HL-60 (cell line): Measurements from ENCODE around the gene DNAAF3.
"Not testable (repeated sequence)": the region's sequence is repeated elsewhere in the genome, so short reads cannot be mapped to it uniquely, and the experiment has no call there.

Experiments used
- DNase-seq, 2 experiments: peaks; one replicate each; pipeline ENCODE4 v3.0.0-alpha.2; 2010 to 2020; ENCODE audit warnings: low read depth in 1 of 2, low spot score in 1 of 2
- H3K27ac ChIP-seq: fragments of 250-450 bp; sonication (Bioruptor Pico); replicated peaks from 2 replicates; pipeline ENCODE4 v1.5.1; 2020; ENCODE audit warnings: mild to moderate bottlenecking, moderate library complexity
- H3K27me3 ChIP-seq: fragments of 250-450 bp; sonication (Bioruptor Pico); 2 replicates; pipeline ENCODE4 v1.5.1; 2021; ENCODE audit warnings: mild to moderate bottlenecking, moderate library complexity; ENCODE audit not compliant: insufficient read depth, poor library complexity, severe bottlenecking
- H3K4me3 ChIP-seq: replicated peaks from 2 replicates; pipeline ENCODE4 v1.5.1; 2011; ENCODE audit warnings: mild to moderate bottlenecking, control low read depth, low read length; ENCODE audit not compliant: insufficient read depth
- CTCF ChIP-seq: IDR thresholded peaks from one replicate; pipeline ENCODE4 v1.5.1; 2011; ENCODE audit warnings: low read length, control low read depth, inconsistent platforms; ENCODE audit not compliant: insufficient read depth
- GABPA ChIP-seq: IDR thresholded peaks from 2 replicates; pipeline ENCODE4 v1.6.1; 2012; ENCODE audit warnings: low read depth
- POLR2AphosphoS5 ChIP-seq: IDR thresholded peaks from 2 replicates; pipeline ENCODE4 v1.6.1; 2012; ENCODE audit warnings: low read depth
- REST ChIP-seq: IDR thresholded peaks from 2 replicates; pipeline ENCODE4 v1.6.1; 2012; ENCODE audit warnings: low read depth; ENCODE audit not compliant: insufficient replicate concordance
- SPI1 ChIP-seq: IDR thresholded peaks from 2 replicates; pipeline ENCODE4 v1.6.1; 2012; ENCODE audit warnings: low read depth, mild to moderate bottlenecking, borderline replicate concordance

The DNAAF3 gene

GRCh38 chr19:55174425-55175116 is 8.2 kb upstream of the DNAAF3 start:
- no peak for DNase-seq
- no peak overlapping the region for H3K27ac ChIP-seq
- H3K4me3 ChIP-seq: no peak overlapping the region
- H3K27me3 ChIP-seq: peaks cover 46% of the 10 kb centered on the region
- no peak for TF ChIP-seq GABPA

- Histone ChIP-seq H3K27me3 (peaks cover 38% of the 10 kb centered on the region), H3K4me3 (peak overlapping the region; percentile 13), H3K27ac (no peak overlapping the region)
- DNase-seq: no peak
- TF ChIP-seq CTCF (no peak), SPI1 (no peak), REST (no peak), GABPA (no peak), POLR2AphosphoS5 (no peak)
These were observed 7.4 kb upstream of the DNAAF3 start for GRCh38 chr19:55173714-55174409.

GRCh38 chr19:55173186-55173713 is 6.8 kb upstream of the DNAAF3 start:
- peaks cover 37% of the 10 kb centered on the region for H3K27me3 ChIP-seq
- TF ChIP-seq POLR2AphosphoS5 (no peak), REST (no peak), SPI1 (no peak), CTCF (no peak), GABPA (no peak)
- peak overlapping the region; percentile 13; the same call in 1 of the 2 replicates for H3K4me3 ChIP-seq
- no peak overlapping the region for H3K27ac ChIP-seq
- no peak for DNase-seq

- Histone ChIP-seq H3K27me3 (peaks cover 38% of the 10 kb centered on the region), H3K4me3 (no peak overlapping the region), H3K27ac (no peak overlapping the region)
- no peak for DNase-seq
- no peak for TF ChIP-seq CTCF
- TF ChIP-seq POLR2AphosphoS5: no peak
- TF ChIP-seq SPI1: no peak
- no peak for TF ChIP-seq GABPA
- no peak for TF ChIP-seq REST
These were observed 6.3 kb upstream of the DNAAF3 start for GRCh38 chr19:55172741-55173140.

GRCh38 chr19:55172318-55172717 is 5.9 kb upstream of the DNAAF3 start:
- H3K27me3 ChIP-seq: peaks cover 37% of the 10 kb centered on the region
- not testable (repeated sequence) for H3K27ac ChIP-seq, DNase-seq, H3K4me3 ChIP-seq
